Esophagus mucosa (tissue), 1 donor: ENCODE data around the gene RER1. TPM values are rescaled to one million over a fixed set of nuclear protein-coding genes. Genes with fewer than 3 reads are reported as not detected.

Experiments used
- ATAC-seq: fragments of 200-7000 bp; cut with Tn5 transposase; one replicate; pipeline ENCODE4 v1.9.1; 2020
- total RNA-seq: library from RNA; stranded (reverse); gene quantifications from one replicate; pipeline ENCODE4 v1.2.4, GENCODE V29; 2023
- donor health status: DM: yes; HTN: yes; CAD: no.

The RER1 gene
- total RNA-seq, 1 donor from 2014 or later: 167 TPM

DNA sequence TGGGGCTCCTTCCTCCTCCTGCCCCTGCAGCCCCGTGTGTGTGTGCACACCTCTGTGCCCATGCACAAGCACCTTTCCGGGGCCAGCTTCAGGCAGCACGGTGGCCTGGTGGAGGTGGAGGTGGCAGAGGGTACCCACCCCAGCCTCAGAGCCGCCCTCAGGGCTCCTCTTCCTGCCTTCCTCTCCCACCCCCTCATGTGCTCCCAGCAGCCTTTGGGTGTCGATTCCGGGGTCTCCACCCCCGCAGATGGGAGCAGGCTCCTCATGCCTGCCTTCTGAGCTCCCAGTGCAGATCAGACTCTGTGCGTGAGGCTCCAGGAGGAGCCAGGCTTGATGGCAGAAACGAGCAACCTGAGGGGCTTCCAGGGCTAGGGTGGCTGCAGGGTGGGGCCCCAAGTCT lies 55.2 kb downstream of the RER1 start:
- no peak for ATAC-seq

- no peak for ATAC-seq
Measured at GRCh38 chr1:2447276-2448097, 55.8 kb downstream of the RER1 start.

GRCh38 chr1:2448098-2448445 lies 56.4 kb downstream of the RER1 start:
- ATAC-seq: no peak

- peak; percentile 62 for ATAC-seq
Measured at GRCh38 chr1:2449636-2450454, 58.2 kb downstream of the RER1 start.

DNA sequence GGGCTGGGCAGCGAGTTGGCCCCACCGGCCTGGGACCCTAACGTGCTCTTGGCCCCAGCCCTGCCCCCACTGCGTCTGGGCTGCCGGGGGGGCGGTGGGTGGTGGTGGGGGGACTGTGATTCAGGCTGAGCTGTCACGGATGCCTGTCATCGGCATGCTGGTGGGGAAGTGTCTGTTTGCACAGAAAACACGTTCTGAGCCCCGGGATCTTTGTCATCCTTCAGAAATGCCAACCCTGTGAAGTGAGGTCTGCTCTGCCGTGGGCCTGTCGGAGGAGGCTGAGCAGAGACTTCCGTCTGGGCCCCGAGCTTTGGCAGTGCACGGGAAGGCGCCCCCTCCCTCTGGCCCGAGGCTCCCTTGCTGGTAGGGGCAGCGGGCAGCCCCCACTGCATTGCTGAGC lies 60.1 kb downstream of the RER1 start:
- ATAC-seq: no peak

DNA sequence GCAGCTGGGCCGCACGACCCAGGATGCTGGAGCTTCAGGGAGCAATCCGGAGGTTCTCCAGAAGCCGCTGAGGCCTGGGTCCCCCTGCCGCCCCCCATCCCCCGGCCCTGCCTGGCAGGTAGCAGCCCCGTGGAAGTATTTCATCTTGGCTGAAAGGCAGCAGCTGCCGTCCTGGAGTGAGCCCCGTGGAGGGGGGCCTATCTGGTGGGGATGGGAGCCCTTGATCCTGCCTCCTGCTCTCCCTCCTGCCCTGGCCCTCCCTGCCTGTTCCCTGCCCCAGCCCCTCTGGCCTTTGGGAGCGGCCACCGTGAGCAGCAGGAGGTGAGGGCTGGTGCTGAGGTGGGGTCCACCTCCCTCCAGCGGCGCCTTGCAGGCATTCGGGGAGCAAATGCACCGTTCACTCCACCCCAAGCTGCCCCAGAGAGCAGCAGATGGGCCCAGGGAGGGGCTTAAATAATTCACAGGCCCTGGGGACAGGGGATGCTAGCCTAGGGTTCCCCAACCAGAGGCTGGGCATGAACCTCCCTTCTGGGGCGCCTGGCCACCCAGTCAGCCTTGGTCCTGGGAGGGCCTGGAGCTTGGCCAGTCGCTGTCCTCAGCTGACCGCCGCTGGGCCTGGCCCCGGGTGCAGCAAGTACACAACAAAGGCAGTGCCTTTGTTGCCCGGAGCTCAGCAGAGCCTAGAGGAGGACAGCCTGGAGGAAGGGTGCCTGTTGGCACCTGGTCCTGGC lies 60.7 kb downstream of the RER1 start:
- ATAC-seq: no peak

DNA sequence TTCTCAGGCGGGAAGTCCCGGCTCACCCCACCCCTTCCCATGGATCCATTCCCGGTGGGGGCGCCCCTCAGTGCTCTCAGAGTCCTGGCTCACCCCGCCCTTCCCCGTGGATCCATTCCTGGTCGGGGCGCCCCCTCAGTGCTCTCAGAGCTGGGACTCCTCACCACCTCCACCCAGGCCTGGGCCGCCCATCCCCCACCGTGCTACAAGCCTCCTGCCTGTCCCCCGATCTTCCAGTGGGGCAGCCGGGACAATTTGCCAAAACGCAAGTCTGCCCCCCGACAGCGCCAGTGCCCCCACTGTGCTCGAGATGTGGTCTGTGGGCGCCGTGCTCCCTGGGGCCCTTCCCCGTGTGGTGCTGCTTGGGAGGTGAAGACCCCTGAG lies 61.3 kb downstream of the RER1 start:
- ATAC-seq: no peak

DNA sequence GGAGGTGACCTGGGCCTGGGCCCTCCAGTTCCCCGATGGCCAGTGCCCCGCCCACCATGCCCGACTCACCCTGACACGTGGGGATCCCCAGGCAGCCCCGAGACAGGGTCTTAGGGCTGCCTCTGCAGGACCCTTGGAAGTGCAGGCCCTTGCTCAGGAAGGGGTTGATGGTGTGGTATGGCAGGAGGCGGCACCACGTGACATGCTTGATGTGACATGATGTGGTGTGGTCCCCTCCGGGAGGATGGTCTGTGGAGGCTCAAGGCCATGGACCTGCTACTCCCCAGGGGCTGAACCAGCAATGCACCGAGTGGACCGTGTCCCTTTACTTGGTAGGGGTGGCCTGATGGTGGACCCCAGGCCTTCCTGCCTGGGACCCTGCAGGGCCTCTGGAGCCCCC lies 62.6 kb downstream of the RER1 start:
- no peak for ATAC-seq

Other genes with a start within 250 kb of the RER1 start
- gene FAAP20, start 197.1 kb upstream of the RER1 start, total RNA-seq: 36.5 TPM
- 21.6 TPM for gene SKI, start 163.5 kb upstream of the RER1 start, total RNA-seq
- 8.4 TPM for gene MORN1, start 287 bp upstream of the RER1 start, total RNA-seq
- gene PEX10, start 20.7 kb downstream of the RER1 start, total RNA-seq: 17.7 TPM
- 21.0 TPM for gene PLCH2, start 84.4 kb downstream of the RER1 start, total RNA-seq
- 10.1 TPM for gene PANK4, start 134.8 kb downstream of the RER1 start, total RNA-seq
- 1.3 TPM for gene HES5, start 138.4 kb downstream of the RER1 start, total RNA-seq
- gene TNFRSF14, start 164.5 kb downstream of the RER1 start, total RNA-seq: 12.0 TPM
- gene PRXL2B, start 194.9 kb downstream of the RER1 start, total RNA-seq: 12.7 TPM
- 2.3 TPM for gene MMEL1, start 241.2 kb downstream of the RER1 start, total RNA-seq